ENCODE data around the gene SALL3.

The SALL3 gene

DNA sequence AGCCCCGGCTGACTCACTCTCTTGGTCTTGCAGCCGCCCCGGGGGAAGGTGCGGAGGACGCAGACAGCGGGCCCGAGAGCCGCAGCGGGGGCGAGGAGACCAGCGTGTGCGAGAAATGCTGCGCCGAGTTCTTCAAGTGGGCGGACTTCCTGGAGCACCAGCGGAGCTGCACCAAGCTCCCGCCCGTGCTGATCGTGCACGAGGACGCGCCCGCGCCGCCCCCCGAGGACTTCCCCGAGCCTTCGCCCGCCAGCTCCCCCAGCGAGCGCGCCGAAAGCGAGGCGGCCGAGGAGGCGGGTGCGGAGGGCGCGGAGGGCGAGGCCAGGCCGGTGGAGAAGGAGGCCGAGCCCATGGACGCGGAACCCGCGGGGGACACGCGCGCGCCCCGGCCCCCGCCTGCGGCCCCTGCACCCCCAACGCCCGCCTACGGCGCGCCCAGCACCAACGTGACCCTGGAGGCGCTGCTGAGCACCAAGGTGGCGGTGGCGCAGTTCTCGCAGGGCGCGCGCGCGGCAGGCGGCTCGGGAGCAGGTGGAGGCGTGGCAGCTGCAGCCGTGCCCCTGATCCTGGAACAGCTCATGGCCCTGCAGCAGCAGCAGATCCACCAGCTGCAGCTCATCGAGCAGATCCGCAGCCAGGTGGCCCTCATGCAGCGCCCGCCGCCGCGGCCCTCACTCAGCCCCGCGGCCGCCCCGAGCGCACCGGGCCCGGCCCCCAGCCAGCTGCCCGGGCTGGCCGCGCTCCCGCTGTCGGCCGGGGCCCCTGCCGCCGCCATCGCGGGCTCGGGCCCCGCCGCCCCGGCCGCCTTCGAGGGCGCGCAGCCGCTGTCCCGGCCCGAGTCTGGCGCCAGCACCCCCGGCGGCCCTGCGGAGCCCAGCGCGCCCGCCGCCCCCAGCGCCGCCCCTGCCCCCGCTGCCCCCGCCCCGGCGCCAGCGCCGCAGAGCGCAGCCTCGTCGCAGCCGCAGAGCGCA is 12.7 kb downstream of the SALL3 start:
- no peak overlapping the region for H2AFZ ChIP-seq (ENCODE audit: low read length)
- H3K27ac ChIP-seq (ENCODE audit: low read length), result no peak overlapping the region
- no peaks in the 10 kb centered on the region for H3K9me2 ChIP-seq (replicated peaks; ENCODE audit: insufficient read depth, low read length)
- H3K4me3 ChIP-seq (ENCODE audit: low read length), result no peak overlapping the region
- H3K4me2 ChIP-seq (ENCODE audit: low read depth, low read length), result no peak overlapping the region
- H3K4me1 ChIP-seq (ENCODE audit: low read length), result no peaks in the 10 kb centered on the region
- TF ChIP-seq EZH2 (optimal IDR thresholded peaks at IDR 0.05; ENCODE audit: low read depth, low read length) (no peak), CTCF (IDR thresholded peaks at IDR 0.05; ENCODE audit: low read length) (no peak), EZH2phosphoT487 (IDR thresholded peaks at IDR 0.05; ENCODE audit: low read length) (no peak)
- no peaks in the 10 kb centered on the region for H4K20me1 ChIP-seq (ENCODE audit: insufficient read depth, low read length)
- H3F3A ChIP-seq (ENCODE audit: insufficient read depth, low read length), result no peaks in the 10 kb centered on the region
- DNase-seq, result no peak
- H3K79me2 ChIP-seq (ENCODE audit: low read length), result no peaks in the 10 kb centered on the region
- no peaks in the 10 kb centered on the region for H3K9me3 ChIP-seq (replicated peaks; ENCODE audit: insufficient read depth, low read length)
- H3K9ac ChIP-seq (ENCODE audit: low read length), result no peak overlapping the region
- H3K27me3 ChIP-seq (replicated peaks; ENCODE audit: insufficient read depth, low read length), result no peaks in the 10 kb centered on the region
- no peaks in the 10 kb centered on the region for H3K36me3 ChIP-seq (replicated peaks; ENCODE audit: insufficient read depth, low read length)

DNA sequence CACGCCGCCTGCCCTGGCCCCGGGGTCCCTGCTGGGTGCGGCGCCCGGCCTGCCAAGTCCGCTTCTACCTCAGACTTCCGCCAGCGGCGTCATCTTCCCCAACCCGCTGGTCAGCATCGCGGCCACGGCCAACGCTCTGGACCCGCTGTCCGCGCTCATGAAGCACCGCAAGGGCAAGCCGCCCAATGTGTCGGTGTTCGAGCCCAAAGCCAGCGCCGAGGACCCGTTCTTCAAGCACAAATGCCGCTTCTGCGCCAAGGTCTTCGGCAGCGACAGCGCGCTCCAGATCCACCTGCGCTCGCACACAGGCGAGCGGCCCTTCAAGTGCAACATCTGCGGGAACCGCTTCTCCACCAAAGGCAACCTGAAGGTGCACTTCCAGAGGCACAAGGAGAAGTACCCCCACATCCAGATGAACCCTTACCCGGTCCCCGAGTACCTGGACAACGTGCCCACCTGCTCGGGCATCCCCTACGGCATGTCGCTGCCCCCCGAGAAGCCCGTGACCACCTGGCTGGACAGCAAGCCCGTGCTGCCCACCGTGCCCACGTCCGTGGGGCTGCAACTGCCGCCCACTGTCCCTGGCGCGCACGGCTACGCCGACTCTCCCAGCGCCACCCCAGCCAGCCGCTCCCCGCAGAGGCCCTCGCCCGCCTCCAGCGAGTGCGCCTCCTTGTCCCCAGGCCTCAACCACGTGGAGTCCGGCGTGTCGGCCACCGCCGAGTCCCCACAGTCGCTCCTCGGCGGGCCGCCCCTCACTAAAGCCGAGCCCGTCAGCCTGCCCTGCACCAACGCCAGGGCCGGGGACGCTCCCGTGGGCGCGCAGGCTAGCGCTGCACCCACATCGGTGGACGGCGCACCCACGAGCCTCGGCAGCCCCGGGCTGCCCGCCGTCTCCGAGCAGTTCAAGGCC is 13.7 kb downstream of the SALL3 start:
- DNase-seq, result no peak
- Histone ChIP-seq H3K36me3 (replicated peaks; ENCODE audit: insufficient read depth, low read length) (no peaks in the 10 kb centered on the region), H3K4me1 (ENCODE audit: low read length) (no peaks in the 10 kb centered on the region), H2AFZ (ENCODE audit: low read length) (no peak overlapping the region), H3K4me2 (ENCODE audit: low read depth, low read length) (no peak overlapping the region), H3K4me3 (ENCODE audit: low read length) (no peak overlapping the region), H4K20me1 (ENCODE audit: insufficient read depth, low read length) (no peaks in the 10 kb centered on the region), H3F3A (ENCODE audit: insufficient read depth, low read length) (no peaks in the 10 kb centered on the region), H3K9me2 (replicated peaks; ENCODE audit: insufficient read depth, low read length) (no peaks in the 10 kb centered on the region), H3K79me2 (ENCODE audit: low read length) (no peaks in the 10 kb centered on the region), H3K27me3 (replicated peaks; ENCODE audit: insufficient read depth, low read length) (no peaks in the 10 kb centered on the region), H3K9me3 (replicated peaks; ENCODE audit: insufficient read depth, low read length) (no peaks in the 10 kb centered on the region), H3K9ac (ENCODE audit: low read length) (no peak overlapping the region), H3K27ac (ENCODE audit: low read length) (no peak overlapping the region)
- TF ChIP-seq CTCF (IDR thresholded peaks at IDR 0.05; ENCODE audit: low read length) (no peak), EZH2 (optimal IDR thresholded peaks at IDR 0.05; ENCODE audit: low read depth, low read length) (no peak), EZH2phosphoT487 (IDR thresholded peaks at IDR 0.05; ENCODE audit: low read length) (no peak)

DNA sequence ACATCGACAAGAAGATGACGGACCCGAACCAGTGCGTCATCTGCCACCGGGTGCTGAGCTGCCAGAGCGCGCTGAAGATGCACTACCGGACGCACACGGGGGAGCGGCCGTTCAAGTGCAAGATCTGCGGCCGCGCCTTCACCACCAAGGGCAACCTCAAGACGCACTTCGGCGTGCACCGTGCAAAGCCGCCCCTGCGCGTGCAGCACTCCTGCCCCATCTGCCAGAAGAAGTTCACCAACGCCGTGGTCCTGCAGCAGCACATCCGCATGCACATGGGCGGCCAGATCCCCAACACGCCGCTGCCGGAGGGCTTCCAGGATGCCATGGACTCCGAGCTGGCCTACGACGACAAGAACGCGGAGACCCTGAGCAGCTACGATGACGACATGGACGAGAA is 14.4 kb downstream of the SALL3 start:
- no peaks in the 10 kb centered on the region for H3K79me2 ChIP-seq (ENCODE audit: low read length)
- no peak overlapping the region for H3K27ac ChIP-seq (ENCODE audit: low read length)
- H3K27me3 ChIP-seq (replicated peaks; ENCODE audit: insufficient read depth, low read length), result no peaks in the 10 kb centered on the region
- DNase-seq, result no peak
- H2AFZ ChIP-seq (ENCODE audit: low read length), result no peak overlapping the region
- no peaks in the 10 kb centered on the region for H3K36me3 ChIP-seq (replicated peaks; ENCODE audit: insufficient read depth, low read length)
- no peak overlapping the region for H3K4me3 ChIP-seq (ENCODE audit: low read length)
- no peaks in the 10 kb centered on the region for H3K9me3 ChIP-seq (replicated peaks; ENCODE audit: insufficient read depth, low read length)
- TF ChIP-seq EZH2phosphoT487 (IDR thresholded peaks at IDR 0.05; ENCODE audit: low read length) (no peak), CTCF (IDR thresholded peaks at IDR 0.05; ENCODE audit: low read length) (no peak), EZH2 (optimal IDR thresholded peaks at IDR 0.05; ENCODE audit: low read depth, low read length) (no peak)
- no peaks in the 10 kb centered on the region for H3K4me1 ChIP-seq (ENCODE audit: low read length)
- H3K9ac ChIP-seq (ENCODE audit: low read length), result no peak overlapping the region
- H3K9me2 ChIP-seq (replicated peaks; ENCODE audit: insufficient read depth, low read length), result no peaks in the 10 kb centered on the region
- no peaks in the 10 kb centered on the region for H4K20me1 ChIP-seq (ENCODE audit: insufficient read depth, low read length)
- H3K4me2 ChIP-seq (ENCODE audit: low read depth, low read length), result no peak overlapping the region
- H3F3A ChIP-seq (ENCODE audit: insufficient read depth, low read length), result no peaks in the 10 kb centered on the region
